ENCODE data around the gene HDGFL2. TPM values are rescaled to one million over a fixed set of nuclear protein-coding genes. Genes with fewer than 3 reads are reported as not detected.

HDGFL2 gene
- total RNA-seq, 1 experiment from 2014 or later: 75.2 TPM

DNA sequence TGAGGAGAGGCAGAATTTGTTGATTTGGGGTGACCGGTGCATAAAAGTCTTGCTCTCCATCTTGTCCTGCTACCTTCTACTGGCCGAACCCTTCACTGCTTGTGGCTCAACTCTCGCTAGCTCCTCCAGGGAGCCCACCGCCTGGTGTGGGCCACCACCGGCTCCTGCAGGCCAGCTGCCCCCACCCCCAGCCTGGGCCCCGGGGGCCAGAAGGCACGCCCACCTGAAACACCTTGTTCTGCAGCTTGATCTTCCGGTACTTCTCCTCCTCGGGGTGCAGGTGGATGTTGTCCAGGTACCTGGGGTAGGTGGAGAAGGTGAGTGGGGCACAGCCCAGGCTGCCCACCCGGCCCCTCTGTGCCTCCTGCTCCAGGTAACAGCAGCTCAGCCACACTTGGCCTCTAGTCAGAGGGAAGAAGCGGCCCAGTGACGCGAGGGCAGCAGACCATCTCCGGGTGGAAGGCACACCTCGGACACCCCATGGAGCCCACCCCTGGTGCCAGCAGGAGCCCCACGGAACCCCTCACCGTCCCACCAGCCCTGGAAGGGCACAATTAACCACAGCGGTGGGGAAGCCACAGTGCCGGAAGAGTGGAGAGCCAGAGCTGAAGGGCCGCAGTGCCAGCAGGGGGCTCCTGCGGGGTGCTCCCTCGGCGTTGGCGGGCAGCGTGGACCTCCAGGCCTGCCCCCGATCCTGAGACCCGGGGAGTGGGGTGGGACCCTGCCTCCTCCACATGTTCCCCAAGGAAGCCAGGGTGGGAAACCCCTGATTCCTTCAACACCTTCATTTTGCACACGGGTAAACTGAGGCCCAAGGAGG lies 24.6 kb upstream of the HDGFL2 start:
- H3K27me3 ChIP-seq (ENCODE audit: insufficient read depth, low read length): no peaks in the 10 kb centered on the region
- H3K4me3 ChIP-seq (replicated peaks in 1 of 2; ENCODE audit: low read depth in 1 of 2, low read length in 2 of 2): no peak overlapping the region
- H4K20me1 ChIP-seq (ENCODE audit: insufficient read depth): no peaks in the 10 kb centered on the region
- no peaks in the 10 kb centered on the region for H3K9me3 ChIP-seq (ENCODE audit: control insufficient read depth in 1 of 2, insufficient read depth in 1 of 2, low read depth in 1 of 2, low read length in 2 of 2)
- ChIA-PET POLR2A (no interaction called here), CTCF (no interaction called here), RAD21 (ENCODE audit: low non-redundant PET in 1 of 2, low total read pairs in 2 of 2, uncharacterized antibody in 2 of 2, unreplicated experiment in 2 of 2) (no interaction called here)
- H3K9ac ChIP-seq (ENCODE audit: low read length): no peak overlapping the region
- H3K27ac ChIP-seq (ENCODE audit: low read depth, low read length): no peak overlapping the region
- H3K4me1 ChIP-seq (ENCODE audit: control insufficient read depth in 1 of 2, insufficient read depth in 2 of 2, low read length in 2 of 2): no peaks in the 10 kb centered on the region
- no peak overlapping the region for H2AFZ ChIP-seq (ENCODE audit: low read depth, low read length, poor library complexity, severe bottlenecking)
- intact Hi-C loops (cut with micrococcal nuclease): no loop called here
- H3K79me2 ChIP-seq (ENCODE audit: insufficient read depth, low read length): no peaks in the 10 kb centered on the region
- DNase-seq (ENCODE audit: low read depth, low spot score): no peak
- ATAC-seq: no peak
- H3K36me3 ChIP-seq (ENCODE audit: control insufficient read depth in 1 of 2, insufficient read depth in 2 of 2, low read length in 2 of 2): peaks cover 5 to 20% of the 10 kb centered on the region in 2 experiments
- no TSS peak for BruUV-seq (replicated peaks)
- no peak overlapping the region for H3K4me2 ChIP-seq (ENCODE audit: low read length)
- H3K9me2 ChIP-seq (ENCODE audit: insufficient read depth): no peaks in the 10 kb centered on the region
- TF ChIP-seq, protein P1, sequence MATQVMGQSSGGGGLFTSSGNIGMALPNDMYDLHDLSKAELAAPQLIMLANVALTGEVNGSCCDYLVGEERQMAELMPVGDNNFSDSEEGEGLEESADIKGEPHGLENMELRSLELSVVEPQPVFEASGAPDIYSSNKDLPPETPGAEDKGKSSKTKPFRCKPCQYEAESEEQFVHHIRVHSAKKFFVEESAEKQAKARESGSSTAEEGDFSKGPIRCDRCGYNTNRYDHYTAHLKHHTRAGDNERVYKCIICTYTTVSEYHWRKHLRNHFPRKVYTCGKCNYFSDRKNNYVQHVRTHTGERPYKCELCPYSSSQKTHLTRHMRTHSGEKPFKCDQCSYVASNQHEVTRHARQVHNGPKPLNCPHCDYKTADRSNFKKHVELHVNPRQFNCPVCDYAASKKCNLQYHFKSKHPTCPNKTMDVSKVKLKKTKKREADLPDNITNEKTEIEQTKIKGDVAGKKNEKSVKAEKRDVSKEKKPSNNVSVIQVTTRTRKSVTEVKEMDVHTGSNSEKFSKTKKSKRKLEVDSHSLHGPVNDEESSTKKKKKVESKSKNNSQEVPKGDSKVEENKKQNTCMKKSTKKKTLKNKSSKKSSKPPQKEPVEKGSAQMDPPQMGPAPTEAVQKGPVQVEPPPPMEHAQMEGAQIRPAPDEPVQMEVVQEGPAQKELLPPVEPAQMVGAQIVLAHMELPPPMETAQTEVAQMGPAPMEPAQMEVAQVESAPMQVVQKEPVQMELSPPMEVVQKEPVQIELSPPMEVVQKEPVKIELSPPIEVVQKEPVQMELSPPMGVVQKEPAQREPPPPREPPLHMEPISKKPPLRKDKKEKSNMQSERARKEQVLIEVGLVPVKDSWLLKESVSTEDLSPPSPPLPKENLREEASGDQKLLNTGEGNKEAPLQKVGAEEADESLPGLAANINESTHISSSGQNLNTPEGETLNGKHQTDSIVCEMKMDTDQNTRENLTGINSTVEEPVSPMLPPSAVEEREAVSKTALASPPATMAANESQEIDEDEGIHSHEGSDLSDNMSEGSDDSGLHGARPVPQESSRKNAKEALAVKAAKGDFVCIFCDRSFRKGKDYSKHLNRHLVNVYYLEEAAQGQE (IDR thresholded peaks at IDR 0.05; ENCODE audit: low read depth): no peak
- TF ChIP-seq POLR2A (IDR thresholded peaks at IDR 0.05; ENCODE audit: borderline replicate concordance, extremely low read depth, insufficient read depth, insufficient read length) (no peak), POLR2AphosphoS5 (IDR thresholded peaks at IDR 0.05; ENCODE audit: low read depth, low read length) (no peak), YY1 (IDR thresholded peaks at IDR 0.05; ENCODE audit: extremely low read depth, insufficient replicate concordance, low read depth, low read length) (no peak), SRF (IDR thresholded peaks at IDR 0.05; ENCODE audit: low read depth) (no peak), SIN3A (IDR thresholded peaks at IDR 0.05; ENCODE audit: low read depth) (no peak), ELF1 (IDR thresholded peaks at IDR 0.05; ENCODE audit: borderline replicate concordance, low read depth) (no peak), ZNF274 (IDR thresholded peaks at IDR 0.05; ENCODE audit: low read depth, low read length) (no peak), JUND (IDR thresholded peaks at IDR 0.05) (no peak), EGR1 (IDR thresholded peaks at IDR 0.05; ENCODE audit: low read depth) (no peak), EZH2phosphoT487 (IDR thresholded peaks at IDR 0.05; ENCODE audit: borderline replicate concordance) (no peak), RAD21 (IDR thresholded peaks at IDR 0.05; ENCODE audit: low read depth) (no peak)
- TF ChIP-seq, protein P2, sequence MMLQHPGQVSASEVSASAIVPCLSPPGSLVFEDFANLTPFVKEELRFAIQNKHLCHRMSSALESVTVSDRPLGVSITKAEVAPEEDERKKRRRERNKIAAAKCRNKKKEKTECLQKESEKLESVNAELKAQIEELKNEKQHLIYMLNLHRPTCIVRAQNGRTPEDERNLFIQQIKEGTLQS (IDR thresholded peaks at IDR 0.05): no peak
- TF ChIP-seq, protein P3, sequence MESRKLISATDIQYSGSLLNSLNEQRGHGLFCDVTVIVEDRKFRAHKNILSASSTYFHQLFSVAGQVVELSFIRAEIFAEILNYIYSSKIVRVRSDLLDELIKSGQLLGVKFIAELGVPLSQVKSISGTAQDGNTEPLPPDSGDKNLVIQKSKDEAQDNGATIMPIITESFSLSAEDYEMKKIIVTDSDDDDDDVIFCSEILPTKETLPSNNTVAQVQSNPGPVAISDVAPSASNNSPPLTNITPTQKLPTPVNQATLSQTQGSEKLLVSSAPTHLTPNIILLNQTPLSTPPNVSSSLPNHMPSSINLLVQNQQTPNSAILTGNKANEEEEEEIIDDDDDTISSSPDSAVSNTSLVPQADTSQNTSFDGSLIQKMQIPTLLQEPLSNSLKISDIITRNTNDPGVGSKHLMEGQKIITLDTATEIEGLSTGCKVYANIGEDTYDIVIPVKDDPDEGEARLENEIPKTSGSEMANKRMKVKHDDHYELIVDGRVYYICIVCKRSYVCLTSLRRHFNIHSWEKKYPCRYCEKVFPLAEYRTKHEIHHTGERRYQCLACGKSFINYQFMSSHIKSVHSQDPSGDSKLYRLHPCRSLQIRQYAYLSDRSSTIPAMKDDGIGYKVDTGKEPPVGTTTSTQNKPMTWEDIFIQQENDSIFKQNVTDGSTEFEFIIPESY (IDR thresholded peaks at IDR 0.05; ENCODE audit: extremely low read depth, insufficient replicate concordance, low read length): no peak
- TF ChIP-seq, protein P4, sequence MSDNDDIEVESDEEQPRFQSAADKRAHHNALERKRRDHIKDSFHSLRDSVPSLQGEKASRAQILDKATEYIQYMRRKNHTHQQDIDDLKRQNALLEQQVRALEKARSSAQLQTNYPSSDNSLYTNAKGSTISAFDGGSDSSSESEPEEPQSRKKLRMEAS (IDR thresholded peaks at IDR 0.05): no peak
- TF ChIP-seq, protein P5, sequence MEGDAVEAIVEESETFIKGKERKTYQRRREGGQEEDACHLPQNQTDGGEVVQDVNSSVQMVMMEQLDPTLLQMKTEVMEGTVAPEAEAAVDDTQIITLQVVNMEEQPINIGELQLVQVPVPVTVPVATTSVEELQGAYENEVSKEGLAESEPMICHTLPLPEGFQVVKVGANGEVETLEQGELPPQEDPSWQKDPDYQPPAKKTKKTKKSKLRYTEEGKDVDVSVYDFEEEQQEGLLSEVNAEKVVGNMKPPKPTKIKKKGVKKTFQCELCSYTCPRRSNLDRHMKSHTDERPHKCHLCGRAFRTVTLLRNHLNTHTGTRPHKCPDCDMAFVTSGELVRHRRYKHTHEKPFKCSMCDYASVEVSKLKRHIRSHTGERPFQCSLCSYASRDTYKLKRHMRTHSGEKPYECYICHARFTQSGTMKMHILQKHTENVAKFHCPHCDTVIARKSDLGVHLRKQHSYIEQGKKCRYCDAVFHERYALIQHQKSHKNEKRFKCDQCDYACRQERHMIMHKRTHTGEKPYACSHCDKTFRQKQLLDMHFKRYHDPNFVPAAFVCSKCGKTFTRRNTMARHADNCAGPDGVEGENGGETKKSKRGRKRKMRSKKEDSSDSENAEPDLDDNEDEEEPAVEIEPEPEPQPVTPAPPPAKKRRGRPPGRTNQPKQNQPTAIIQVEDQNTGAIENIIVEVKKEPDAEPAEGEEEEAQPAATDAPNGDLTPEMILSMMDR (IDR thresholded peaks at IDR 0.05 in 2 of 3, conservative IDR thresholded peaks at IDR 0.05 in 1 of 3; ENCODE audit: borderline replicate concordance in 1 of 3, insufficient read depth in 1 of 3, low read depth in 2 of 3, low read length in 2 of 3): no peak
